LNCaP clone FGC (cell line): ENCODE data around the gene ANKRD13B.

Experiments
- DNase-seq: peaks from one replicate; pipeline ENCODE4 v3.0.0-alpha.2; 2011; ENCODE audit warnings: low read depth
- H3K4me3 ChIP-seq: 2 replicates; pipeline ENCODE4 v1.5.1; 2011; ENCODE audit warnings: mild to moderate bottlenecking, low read depth, low read length, control low read depth
- TF ChIP-seq, protein P1 (sequence below): IDR thresholded peaks from 2 replicates; pipeline ENCODE4 v1.5.1; 2012; ENCODE audit warnings: mild to moderate bottlenecking; ENCODE audit not compliant: control insufficient read depth, insufficient read depth; ENCODE audit errors: extremely low read depth

Gene ANKRD13B

GRCh38 chr17:29612094-29612403 lies 19.1 kb downstream of the ANKRD13B start:
- TF ChIP-seq, protein P1, sequence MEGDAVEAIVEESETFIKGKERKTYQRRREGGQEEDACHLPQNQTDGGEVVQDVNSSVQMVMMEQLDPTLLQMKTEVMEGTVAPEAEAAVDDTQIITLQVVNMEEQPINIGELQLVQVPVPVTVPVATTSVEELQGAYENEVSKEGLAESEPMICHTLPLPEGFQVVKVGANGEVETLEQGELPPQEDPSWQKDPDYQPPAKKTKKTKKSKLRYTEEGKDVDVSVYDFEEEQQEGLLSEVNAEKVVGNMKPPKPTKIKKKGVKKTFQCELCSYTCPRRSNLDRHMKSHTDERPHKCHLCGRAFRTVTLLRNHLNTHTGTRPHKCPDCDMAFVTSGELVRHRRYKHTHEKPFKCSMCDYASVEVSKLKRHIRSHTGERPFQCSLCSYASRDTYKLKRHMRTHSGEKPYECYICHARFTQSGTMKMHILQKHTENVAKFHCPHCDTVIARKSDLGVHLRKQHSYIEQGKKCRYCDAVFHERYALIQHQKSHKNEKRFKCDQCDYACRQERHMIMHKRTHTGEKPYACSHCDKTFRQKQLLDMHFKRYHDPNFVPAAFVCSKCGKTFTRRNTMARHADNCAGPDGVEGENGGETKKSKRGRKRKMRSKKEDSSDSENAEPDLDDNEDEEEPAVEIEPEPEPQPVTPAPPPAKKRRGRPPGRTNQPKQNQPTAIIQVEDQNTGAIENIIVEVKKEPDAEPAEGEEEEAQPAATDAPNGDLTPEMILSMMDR = no peak
- no peak overlapping the region for H3K4me3 ChIP-seq
- no peak for DNase-seq

- no peak for DNase-seq
- H3K4me3 ChIP-seq = no peak overlapping the region
- TF ChIP-seq, protein P1 = no peak
Measured at GRCh38 chr17:29612404-29613280, 19.7 kb downstream of the ANKRD13B start.

GRCh38 chr17:29613352-29613837 lies 20.5 kb downstream of the ANKRD13B start:
- TF ChIP-seq, protein P1 = no peak
- no peak overlapping the region for H3K4me3 ChIP-seq
- DNase-seq = no peak

GRCh38 chr17:29613856-29614255 lies 20.9 kb downstream of the ANKRD13B start:
- TF ChIP-seq, protein P1 = no peak
- no peak overlapping the region for H3K4me3 ChIP-seq
- no peak for DNase-seq

DNA sequence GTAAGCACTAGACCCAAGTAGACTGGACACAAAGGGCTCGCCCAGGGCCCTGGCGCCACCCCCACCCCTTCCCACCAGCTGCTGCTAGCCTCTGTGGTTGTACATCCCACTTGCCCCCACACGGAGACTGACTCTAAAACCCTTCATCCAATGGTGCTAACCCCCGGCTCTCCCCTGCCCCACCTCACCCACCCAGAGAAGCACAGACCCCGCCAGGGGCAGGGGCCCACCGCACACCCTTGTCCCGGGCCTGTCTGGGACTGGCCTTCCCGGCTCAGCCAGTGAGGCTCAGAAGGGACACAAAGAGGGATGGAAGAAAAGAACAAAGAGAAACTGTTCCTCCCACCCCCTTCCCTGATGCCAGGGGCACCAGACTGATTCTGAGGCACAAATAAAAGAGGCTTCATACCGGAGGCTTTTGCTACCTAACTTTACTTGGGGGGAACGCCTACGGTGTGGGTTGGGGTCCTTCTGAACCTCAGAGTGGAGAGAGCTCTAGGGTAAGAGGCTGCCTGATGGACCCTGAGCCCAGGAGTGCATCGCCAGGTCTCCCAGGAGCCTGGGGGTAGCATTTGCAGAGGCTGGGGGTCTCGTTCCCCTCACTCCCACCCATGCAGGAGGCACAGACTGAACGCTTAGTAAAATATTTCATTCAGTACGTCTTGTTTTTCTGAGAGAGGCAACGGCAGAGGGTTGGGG lies 21.6 kb downstream of the ANKRD13B start:
- no peak for DNase-seq
- TF ChIP-seq, protein P1 = no peak
- no peak overlapping the region for H3K4me3 ChIP-seq

DNA sequence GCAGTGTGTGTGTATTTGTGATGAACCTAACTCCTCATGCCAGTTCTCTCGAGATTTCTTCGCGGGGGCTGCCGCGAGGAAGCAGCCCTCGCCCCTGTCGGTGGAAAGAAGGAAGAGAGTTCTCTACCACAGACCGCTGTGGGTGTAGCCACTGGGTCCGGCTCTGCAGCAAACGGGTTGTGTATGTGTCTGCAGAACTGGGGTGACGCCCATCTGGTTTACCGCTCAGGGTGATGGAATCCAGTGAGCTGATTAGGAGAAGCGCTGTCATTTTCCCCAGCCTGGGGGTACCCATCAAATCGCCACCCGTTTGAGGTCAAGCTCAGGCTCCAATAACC lies 22.1 kb downstream of the ANKRD13B start:
- no peak overlapping the region for H3K4me3 ChIP-seq

More for the DNA sequence above, 22.1 kb downstream of the ANKRD13B start:
- DNase-seq = no peak
- TF ChIP-seq, protein P1 = no peak
